Activated T-helper 1 cell treated with Interleukin-2 at 50 U/mL for 16 hours (primary cell): ENCODE measurements around the gene NANOGP8.
"Not testable (repeated sequence)": the region's sequence is repeated elsewhere in the genome, so short reads cannot be mapped to it uniquely, and the experiment has no call there.

Source experiments
- DNase-seq: peaks from one replicate; pipeline ENCODE4 v3.0.0-alpha.2; 2020; ENCODE audit warnings: low read depth

NANOGP8 gene

GRCh38 chr15:35095941-35096340 lies 10.8 kb upstream of the NANOGP8 start:
- DNase-seq: no peak

DNA sequence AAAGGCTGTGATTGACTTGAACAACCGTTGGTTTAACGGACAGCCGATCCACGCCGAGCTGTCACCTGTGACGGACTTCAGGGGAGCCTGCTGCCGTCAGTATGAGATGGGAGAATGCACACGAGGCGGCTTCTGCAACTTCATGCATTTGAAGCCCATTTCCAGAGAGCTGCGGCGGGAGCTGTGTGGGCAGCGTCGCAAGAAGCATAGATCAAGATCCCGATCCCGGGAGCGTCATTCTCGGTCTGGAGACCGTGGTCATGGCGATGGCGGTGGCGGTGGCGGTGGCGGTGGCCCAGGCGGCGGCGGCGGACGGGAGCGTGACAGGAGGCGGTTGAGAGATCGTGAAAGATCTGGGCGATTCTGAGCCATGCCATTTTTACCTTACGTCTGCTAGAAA lies 7.8 kb upstream of the NANOGP8 start:
- DNase-seq: no peak

GRCh38 chr15:35092311-35092710 lies 7.2 kb upstream of the NANOGP8 start:
- no peak for DNase-seq

GRCh38 chr15:35090104-35090807 lies 5.2 kb upstream of the NANOGP8 start:
- no peak for DNase-seq

DNA sequence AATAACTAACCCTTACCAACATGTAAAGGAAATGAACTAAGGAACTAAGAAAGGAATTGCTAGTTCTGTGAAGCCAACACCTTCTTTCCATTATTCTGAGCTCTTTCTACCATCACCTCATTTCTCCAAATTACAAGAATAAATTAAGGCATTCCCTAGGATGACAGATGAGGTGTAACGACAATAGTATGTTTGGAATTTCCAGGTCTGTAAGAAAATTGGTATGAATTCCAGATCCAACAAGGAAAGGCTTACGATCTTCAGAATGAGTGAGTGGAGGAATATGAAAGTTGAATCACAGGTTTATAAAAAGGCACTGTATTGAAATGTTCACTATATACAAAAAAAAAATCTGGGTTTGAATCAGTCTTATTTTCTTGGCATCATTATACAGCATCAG lies 4.5 kb upstream of the NANOGP8 start:
- no peak for DNase-seq

DNA sequence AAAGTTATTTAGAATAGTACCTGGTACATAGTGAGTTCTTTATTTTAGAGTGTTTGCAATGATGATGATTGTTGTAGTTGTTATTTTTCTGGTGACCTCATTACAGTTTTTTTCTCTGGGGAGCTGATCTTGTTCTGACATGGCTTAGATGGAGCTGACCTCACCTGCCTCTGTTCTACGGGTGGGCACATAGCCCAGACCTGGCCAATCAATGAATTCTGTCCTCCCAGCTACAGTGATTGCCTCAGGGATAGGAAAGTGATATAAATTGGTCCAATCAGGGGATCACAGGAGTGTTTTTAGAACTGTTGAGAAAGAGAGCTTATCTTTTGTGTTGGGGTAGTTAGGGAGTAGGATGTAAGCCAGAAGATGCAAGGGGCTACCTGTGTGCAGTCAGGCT lies 3.2 kb upstream of the NANOGP8 start:
- no peak for DNase-seq

GRCh38 chr15:35087759-35088158 lies 2.7 kb upstream of the NANOGP8 start:
- no peak for DNase-seq

GRCh38 chr15:35082371-35083348 lies 2.4 kb downstream of the NANOGP8 start:
- DNase-seq: not testable (repeated sequence)

- not testable (repeated sequence) for DNase-seq
Observed at GRCh38 chr15:35081626-35082365, 3.3 kb downstream of the NANOGP8 start.

- no peak for DNase-seq
Observed at GRCh38 chr15:35080226-35080625, 4.9 kb downstream of the NANOGP8 start.

- DNase-seq: no peak
Observed at GRCh38 chr15:35078221-35078915, 6.7 kb downstream of the NANOGP8 start.

- DNase-seq: no peak
Observed at GRCh38 chr15:35071106-35071505, 14.0 kb downstream of the NANOGP8 start.

DNA sequence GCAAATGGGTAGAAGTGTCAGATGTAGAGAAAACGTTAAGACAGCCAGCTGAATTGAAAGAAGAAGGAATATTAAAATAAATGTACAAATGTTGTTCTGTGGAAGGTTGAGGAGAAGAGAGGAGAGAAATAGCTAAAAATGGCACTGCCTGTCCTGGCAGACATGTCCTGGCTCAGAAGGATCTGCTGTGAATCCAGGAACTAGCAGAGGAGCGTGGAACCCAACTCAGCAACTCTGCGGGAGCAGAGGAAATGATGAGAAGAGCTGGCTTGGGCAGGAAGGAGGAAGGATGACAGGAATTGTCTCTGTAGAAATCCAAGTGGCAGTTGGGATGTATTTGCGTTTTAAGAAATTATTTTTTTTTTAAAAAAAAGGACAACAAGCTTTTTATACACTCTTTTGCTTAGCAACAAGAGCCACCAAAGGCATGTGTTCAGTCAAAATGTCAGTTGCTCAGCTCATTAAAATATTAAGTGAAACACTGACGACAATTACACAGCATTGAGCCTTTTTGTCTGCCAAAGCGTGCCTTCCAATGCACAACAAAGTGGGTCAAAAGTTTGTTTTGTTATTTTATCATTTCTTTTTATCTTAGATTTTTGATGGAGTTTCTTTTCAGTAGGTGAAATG lies 16.1 kb downstream of the NANOGP8 start:
- no peak for DNase-seq

DNA sequence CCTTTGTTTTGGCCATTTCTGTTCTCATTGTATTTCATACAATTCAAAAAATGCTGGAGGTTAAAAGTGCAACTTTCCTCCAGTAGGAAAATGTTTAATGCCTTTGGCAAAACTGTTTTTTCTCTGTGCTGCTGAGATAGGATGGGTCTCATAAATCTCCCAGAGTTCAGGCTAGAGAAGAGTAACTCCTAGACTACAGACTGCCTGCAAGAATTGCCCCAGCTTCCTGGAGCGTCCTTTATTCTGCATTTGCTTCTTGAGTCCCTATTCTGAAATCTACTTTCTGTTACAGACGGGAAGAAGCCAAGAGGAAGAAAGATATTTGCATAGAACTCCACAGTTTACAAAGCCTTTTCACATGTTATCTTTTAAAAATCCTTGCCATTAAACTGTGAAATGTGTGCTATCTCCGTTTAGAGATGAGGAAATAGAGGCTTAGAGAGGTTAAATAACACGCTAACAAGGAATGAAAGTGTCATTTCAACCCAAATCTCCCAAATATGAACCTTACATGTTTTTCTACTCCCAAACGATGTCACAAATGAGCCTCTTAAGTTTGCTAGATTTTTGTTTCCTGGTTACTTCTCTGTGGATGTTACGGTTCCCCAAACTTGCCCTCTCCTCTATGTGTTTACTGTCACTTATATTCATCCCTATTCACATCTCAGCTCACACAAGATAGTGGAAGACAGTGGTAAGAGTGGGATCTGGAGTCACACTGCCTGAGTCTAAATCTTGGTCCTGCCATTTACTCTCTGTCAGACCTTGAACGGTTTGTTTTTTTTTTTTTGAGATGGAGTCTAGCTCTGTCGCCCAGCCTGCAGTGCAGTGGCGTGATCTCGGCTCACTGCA lies 17.4 kb downstream of the NANOGP8 start:
- DNase-seq: no peak

- DNase-seq: no peak
Observed at GRCh38 chr15:35066094-35066493, 19.0 kb downstream of the NANOGP8 start.

- DNase-seq: no peak
Observed at GRCh38 chr15:35064576-35065190, 20.4 kb downstream of the NANOGP8 start.

GRCh38 chr15:35062738-35063099 lies 22.4 kb downstream of the NANOGP8 start:
- no peak for DNase-seq

- no peak for DNase-seq
Observed at GRCh38 chr15:35061825-35062737, 23.0 kb downstream of the NANOGP8 start.
